ENCODE results near the gene NHS. TPM values are rescaled to one million over a fixed set of nuclear protein-coding genes. Genes with fewer than 3 reads are reported as not detected.
A peak's percentile ranks its signal among the peaks of the same experiment; 100 is the strongest.

NHS gene
- total RNA-seq, 2 donors from 2014 or later, result 6.0 to 7.3 TPM

- Histone ChIP-seq H3K27me3 (ENCODE audit: control insufficient read depth, insufficient read depth, low read length, poor library complexity, severe bottlenecking) (peaks cover 25% of the 10 kb centered on the region), H3K4me3 (ENCODE audit: low read length) (peak overlapping the region; percentile 82), H3K36me3 (ENCODE audit: control insufficient read depth, insufficient read depth, low read length) (no peaks in the 10 kb centered on the region), H3K27ac (ENCODE audit: low read depth, low read length) (no peak overlapping the region), H3K9me3 (ENCODE audit: control insufficient read depth, low read length) (peaks cover 12% of the 10 kb centered on the region), H3K4me1 (ENCODE audit: control insufficient read depth, insufficient read depth, low read length) (no peaks in the 10 kb centered on the region), H3K9ac (ENCODE audit: extremely low read depth, low read length, poor library complexity, severe bottlenecking) (no peak overlapping the region)
- Mint-ChIP-seq H3K9me3 (peaks cover 21% of the 10 kb centered on the region), H3K4me1 (peaks cover 3% of the 10 kb centered on the region), H3K4me3 (peak overlapping the region; percentile 65), H3K27me3 (ENCODE audit: insufficient read depth) (peaks cover 47% of the 10 kb centered on the region), H3K36me3 (ENCODE audit: low read depth) (peaks cover 11% of the 10 kb centered on the region), H3K27ac (no peak overlapping the region)
- WGBS, 2 experiments (ENCODE audit: insufficient coverage in 1 of 2, insufficient read length in 1 of 2), result 29% methylated on average over 9 of the region's 9 CpGs; no CpG with 5 or more reads in 1 of the 2 experiments
- no peak for TF ChIP-seq CTCF (conservative IDR thresholded peaks at IDR 0.05)
- DNase-seq, result no peak
Observed at GRCh38 chrX:17377795-17378194, 2.8 kb downstream of the NHS start.

- peaks cover 3% of the 10 kb centered on the region for H3K4me1 Mint-ChIP-seq
- peaks cover 24% of the 10 kb centered on the region for H3K9me3 Mint-ChIP-seq
- H3K36me3 Mint-ChIP-seq (ENCODE audit: low read depth), result peaks cover 11% of the 10 kb centered on the region
- Histone ChIP-seq H3K4me1 (ENCODE audit: control insufficient read depth, insufficient read depth, low read length) (no peaks in the 10 kb centered on the region), H3K9ac (ENCODE audit: extremely low read depth, low read length, poor library complexity, severe bottlenecking) (no peak overlapping the region), H3K4me3 (ENCODE audit: low read length) (no peak overlapping the region), H3K9me3 (ENCODE audit: control insufficient read depth, low read length) (peaks cover 12% of the 10 kb centered on the region), H3K36me3 (ENCODE audit: control insufficient read depth, insufficient read depth, low read length) (no peaks in the 10 kb centered on the region), H3K27me3 (ENCODE audit: control insufficient read depth, insufficient read depth, low read length, poor library complexity, severe bottlenecking) (peaks cover 25% of the 10 kb centered on the region), H3K27ac (ENCODE audit: low read depth, low read length) (no peak overlapping the region)
- 91 to 96% methylated on average over 5 to 9 of the region's 9 CpGs for WGBS, 2 experiments (ENCODE audit: insufficient coverage in 1 of 2, insufficient read length in 1 of 2)
- no peak overlapping the region for H3K27ac Mint-ChIP-seq
- DNase-seq, result no peak
- no peak for TF ChIP-seq CTCF (conservative IDR thresholded peaks at IDR 0.05)
- H3K4me3 Mint-ChIP-seq, result no peak overlapping the region
- peaks cover 44% of the 10 kb centered on the region for H3K27me3 Mint-ChIP-seq (ENCODE audit: insufficient read depth)
Observed at GRCh38 chrX:17380221-17380620, 5.2 kb downstream of the NHS start.

GRCh38 chrX:17390419-17390850 lies 15.4 kb downstream of the NHS start:
- Mint-ChIP-seq H3K27me3 (ENCODE audit: insufficient read depth) (no peaks in the 10 kb centered on the region), H3K4me3 (no peak overlapping the region), H3K36me3 (ENCODE audit: low read depth) (no peaks in the 10 kb centered on the region), H3K9me3 (no peaks in the 10 kb centered on the region), H3K4me1 (no peaks in the 10 kb centered on the region), H3K27ac (no peak overlapping the region)
- Histone ChIP-seq H3K9ac (ENCODE audit: extremely low read depth, low read length, poor library complexity, severe bottlenecking) (no peak overlapping the region), H3K27ac (ENCODE audit: low read depth, low read length) (no peak overlapping the region), H3K36me3 (ENCODE audit: control insufficient read depth, insufficient read depth, low read length) (no peaks in the 10 kb centered on the region), H3K27me3 (ENCODE audit: control insufficient read depth, insufficient read depth, low read length, poor library complexity, severe bottlenecking) (no peaks in the 10 kb centered on the region), H3K4me1 (ENCODE audit: control insufficient read depth, insufficient read depth, low read length) (no peaks in the 10 kb centered on the region), H3K4me3 (ENCODE audit: low read length) (no peak overlapping the region), H3K9me3 (ENCODE audit: control insufficient read depth, low read length) (no peaks in the 10 kb centered on the region)
- 91% methylated on average over 5 of the region's 5 CpGs; no CpG with 5 or more reads in 1 of the 2 experiments for WGBS, 2 experiments (ENCODE audit: insufficient coverage in 1 of 2, insufficient read length in 1 of 2)
- TF ChIP-seq CTCF (conservative IDR thresholded peaks at IDR 0.05), result no peak
- DNase-seq, result no peak
